T-helper 2 cell (primary cell): ENCODE results near the gene PIP4K2A.
A peak's percentile ranks its signal among the peaks of the same experiment; 100 is the strongest.

Experiments used
- DNase-seq, 5 experiments: peaks; one replicate each; pipeline versions ENCODE4 v3.0.0 to v3.0.0-alpha.2; 2012 to 2022

Gene PIP4K2A

GRCh38 chr10:22635650-22636049 is 78.7 kb downstream of the PIP4K2A start:
- DNase-seq: no peak

- peak in 1 of 5 experiments; percentile 26 for DNase-seq
Measured at GRCh38 chr10:22634606-22635459, 79.5 kb downstream of the PIP4K2A start.

GRCh38 chr10:22634093-22634492 is 80.3 kb downstream of the PIP4K2A start:
- peak in 1 of 5 experiments; percentile 60 for DNase-seq

GRCh38 chr10:22633528-22633927 is 80.8 kb downstream of the PIP4K2A start:
- DNase-seq: no peak

- DNase-seq: no peak
Measured at GRCh38 chr10:22633106-22633505, 81.3 kb downstream of the PIP4K2A start.

GRCh38 chr10:22631646-22632278 is 82.6 kb downstream of the PIP4K2A start:
- peak in 1 of 5 experiments; percentile 60 for DNase-seq

GRCh38 chr10:22631185-22631584 is 83.2 kb downstream of the PIP4K2A start:
- no peak for DNase-seq

- DNase-seq: peak in 2 of 5 experiments; percentile 72 to 88
Measured at GRCh38 chr10:22630234-22631174, 83.9 kb downstream of the PIP4K2A start.

GRCh38 chr10:22629852-22630233 is 84.5 kb downstream of the PIP4K2A start:
- DNase-seq: peak in 1 of 5 experiments; percentile 85

GRCh38 chr10:22629126-22629525 is 85.3 kb downstream of the PIP4K2A start:
- peak in 1 of 5 experiments; percentile 58 for DNase-seq

- DNase-seq: no peak
Measured at GRCh38 chr10:22628309-22628708, 86.1 kb downstream of the PIP4K2A start.

- no peak for DNase-seq
Measured at GRCh38 chr10:22626784-22627183, 87.6 kb downstream of the PIP4K2A start.

GRCh38 chr10:22625516-22626290 is 88.7 kb downstream of the PIP4K2A start:
- no peak for DNase-seq

- no peak for DNase-seq
Measured at GRCh38 chr10:22624287-22624738, 90.1 kb downstream of the PIP4K2A start.

- peak in 1 of 5 experiments; percentile 81 for DNase-seq
Measured at GRCh38 chr10:22623633-22624253, 90.6 kb downstream of the PIP4K2A start.

- DNase-seq: no peak
Measured at GRCh38 chr10:22622242-22622806, 92.1 kb downstream of the PIP4K2A start.

GRCh38 chr10:22621726-22622125 is 92.7 kb downstream of the PIP4K2A start:
- no peak for DNase-seq

- DNase-seq: no peak
Measured at GRCh38 chr10:22620929-22621328, 93.4 kb downstream of the PIP4K2A start.

GRCh38 chr10:22620140-22620857 is 94.1 kb downstream of the PIP4K2A start:
- DNase-seq: peak in 1 of 5 experiments; percentile 33

GRCh38 chr10:22619101-22619500 is 95.3 kb downstream of the PIP4K2A start:
- no peak for DNase-seq
